Measurements from ENCODE around the gene GZMB. TPM values are rescaled to one million over a fixed set of nuclear protein-coding genes. Genes with fewer than 3 reads are reported as not detected.

GZMB gene
- total and polyA plus RNA-seq, 2 donors (not counting 3 experiments of a cell fraction or from before 2014, with no cell fraction given): not detected

DNA sequence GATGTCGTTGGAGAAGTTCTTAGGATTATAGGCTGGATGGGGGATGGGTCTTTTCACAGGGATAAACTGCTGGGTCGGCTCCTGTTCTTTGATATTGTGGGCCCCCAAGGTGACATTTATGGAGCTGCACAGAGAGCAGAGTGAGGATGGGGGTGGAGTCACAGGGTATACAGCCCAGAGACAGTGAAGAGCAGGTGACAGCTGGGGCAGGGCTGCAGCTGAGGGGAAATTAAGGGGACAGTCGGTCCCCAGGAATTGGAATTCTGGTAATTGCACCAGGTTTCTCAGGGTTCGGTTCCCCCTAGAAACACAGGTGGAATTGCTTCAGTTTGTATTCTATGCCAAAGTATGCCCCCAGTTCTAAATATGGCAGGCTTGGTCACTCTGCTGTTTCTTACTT, 1.7 kb downstream of the GZMB start:
- no peaks in the 10 kb centered on the region for H3K27me3 ChIP-seq (ENCODE audit: control insufficient read depth in 2 of 2, insufficient read depth in 2 of 2, low read length in 2 of 2)
- H4K20me1 ChIP-seq (replicated peaks; ENCODE audit: control insufficient read depth, extremely low read depth, insufficient read depth, low read length): no peaks in the 10 kb centered on the region
- dilution Hi-C loops (cut with MboI; ENCODE audit: extremely low pct_ligation_motif_present, low sequenced_read_pairs): no loop called here
- no peaks in the 10 kb centered on the region for H3K36me3 ChIP-seq (ENCODE audit: control insufficient read depth in 2 of 2, extremely low read depth in 1 of 2, insufficient read depth in 2 of 2, low read length in 2 of 2)
- H3K9ac ChIP-seq (replicated peaks; ENCODE audit: extremely low read depth, insufficient read depth, low read length): no peak overlapping the region
- no peak overlapping the region for H3K4me3 ChIP-seq (replicated peaks in 1 of 3; ENCODE audit: insufficient read depth in 1 of 3, low read depth in 1 of 3, low read length in 3 of 3)
- ChIA-PET POLR2A (no interaction called here), CTCF (no interaction called here)
- no TSS peak for BruUV-seq (replicated peaks)
- no peaks in the 10 kb centered on the region for H3K79me2 ChIP-seq (ENCODE audit: control insufficient read depth, insufficient read depth, low read length)
- no peak overlapping the region for H2AFZ ChIP-seq (ENCODE audit: low read depth, low read length)
- no peaks in the 10 kb centered on the region for H3K9me3 ChIP-seq (replicated peaks; ENCODE audit: control insufficient read depth, insufficient read depth, low read length)
- no peak overlapping the region for H3K27ac ChIP-seq (ENCODE audit: insufficient read depth, low read depth, low read length)
- intact Hi-C loops (cut with micrococcal nuclease): no loop called here
- no peak for TF ChIP-seq EZH2 (IDR thresholded peaks at IDR 0.05; ENCODE audit: borderline replicate concordance, low read depth, low read length, severe bottlenecking)
- H3K9me1 ChIP-seq (replicated peaks; ENCODE audit: control insufficient read depth, extremely low read depth, insufficient read depth, low read length): no peaks in the 10 kb centered on the region
- H3K4me1 ChIP-seq (ENCODE audit: control insufficient read depth, extremely low read depth, insufficient read depth, low read length): no peaks in the 10 kb centered on the region
- FAIRE-seq: no peak
- H3K4me2 ChIP-seq (ENCODE audit: insufficient read depth, low read length): no peak overlapping the region
- no peak for DNase-seq (ENCODE audit: low read depth, low spot score)

DNA sequence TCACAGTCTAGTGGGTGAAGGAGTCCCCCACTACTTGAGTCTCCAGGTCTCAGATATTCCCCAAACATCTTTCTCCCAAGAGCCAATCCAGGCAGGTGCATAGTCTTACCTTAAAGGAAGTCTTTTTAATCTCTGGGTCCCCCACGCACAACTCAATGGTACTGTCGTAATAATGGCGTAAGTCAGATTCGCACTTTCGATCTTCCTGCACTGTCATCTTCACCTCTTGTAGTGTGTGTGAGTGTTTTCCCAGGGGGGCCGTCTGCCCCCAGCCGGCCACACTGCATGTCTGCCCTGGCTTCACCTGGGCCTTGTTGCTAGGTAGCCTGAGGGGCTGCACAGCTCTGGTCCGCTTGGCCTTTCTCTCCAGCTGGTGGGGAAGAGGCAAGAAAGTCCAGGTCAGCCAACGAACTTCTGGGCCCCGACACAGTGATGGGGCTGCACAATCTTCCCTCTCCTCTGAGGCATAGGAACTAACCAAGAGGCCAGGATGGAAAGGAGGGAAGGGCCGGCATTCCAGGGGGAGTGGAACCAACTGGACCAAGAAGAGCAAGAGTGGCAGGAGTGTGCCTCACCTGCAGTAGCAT, 2.1 kb downstream of the GZMB start:
- TF ChIP-seq POLR2A (IDR thresholded peaks at IDR 0.05; ENCODE audit: low read depth, low read length): no peak
- no peak for TF ChIP-seq FOS (IDR thresholded peaks at IDR 0.05; ENCODE audit: borderline replicate concordance, insufficient read depth, low read length)
- TF ChIP-seq, protein P1, sequence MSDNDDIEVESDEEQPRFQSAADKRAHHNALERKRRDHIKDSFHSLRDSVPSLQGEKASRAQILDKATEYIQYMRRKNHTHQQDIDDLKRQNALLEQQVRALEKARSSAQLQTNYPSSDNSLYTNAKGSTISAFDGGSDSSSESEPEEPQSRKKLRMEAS (IDR thresholded peaks at IDR 0.05; ENCODE audit: insufficient read depth, insufficient read length): no peak
- TF ChIP-seq EZH2 (IDR thresholded peaks at IDR 0.05; ENCODE audit: borderline replicate concordance, low read depth, low read length, severe bottlenecking): no peak
- no peak for TF ChIP-seq MYC (IDR thresholded peaks at IDR 0.05; ENCODE audit: low read depth, low read length)
- no peak for TF ChIP-seq GATA2 (IDR thresholded peaks at IDR 0.05; ENCODE audit: insufficient read depth, insufficient read length, low read depth, low read length)
- TF ChIP-seq JUN (IDR thresholded peaks at IDR 0.05; ENCODE audit: borderline replicate concordance, insufficient read depth, insufficient read length, low read depth): no peak
- TF ChIP-seq POLR2AphosphoS5 (IDR thresholded peaks at IDR 0.05; ENCODE audit: insufficient read depth, low read depth, low read length): no peak
- no peaks in the 10 kb centered on the region for H3K36me3 ChIP-seq (ENCODE audit: control insufficient read depth in 2 of 2, extremely low read depth in 1 of 2, insufficient read depth in 2 of 2, low read length in 2 of 2)
- H3K4me2 ChIP-seq (ENCODE audit: insufficient read depth, low read length): no peak overlapping the region
- no peaks in the 10 kb centered on the region for H3K9me3 ChIP-seq (replicated peaks; ENCODE audit: control insufficient read depth, insufficient read depth, low read length)
- dilution Hi-C loops (cut with MboI; ENCODE audit: extremely low pct_ligation_motif_present, low sequenced_read_pairs) (no loop called here), intact Hi-C loops (cut with micrococcal nuclease) (no loop called here)
- no peaks in the 10 kb centered on the region for H3K4me1 ChIP-seq (ENCODE audit: control insufficient read depth, extremely low read depth, insufficient read depth, low read length)
- H2AFZ ChIP-seq (ENCODE audit: low read depth, low read length): no peak overlapping the region
- H3K4me3 ChIP-seq (replicated peaks in 1 of 3; ENCODE audit: insufficient read depth in 1 of 3, low read depth in 1 of 3, low read length in 3 of 3): no peak overlapping the region
- no TSS peak for BruUV-seq (replicated peaks)
- CTCF ChIA-PET: no interaction called here
- DNase-seq (ENCODE audit: low read depth, low spot score) (no peak), FAIRE-seq (no peak)
- POLR2A ChIA-PET: no interaction called here
- no peaks in the 10 kb centered on the region for H3K9me1 ChIP-seq (replicated peaks; ENCODE audit: control insufficient read depth, extremely low read depth, insufficient read depth, low read length)
- H4K20me1 ChIP-seq (replicated peaks; ENCODE audit: control insufficient read depth, extremely low read depth, insufficient read depth, low read length): no peaks in the 10 kb centered on the region
- no peak overlapping the region for H3K9ac ChIP-seq (replicated peaks; ENCODE audit: extremely low read depth, insufficient read depth, low read length)
- no peaks in the 10 kb centered on the region for H3K27me3 ChIP-seq (ENCODE audit: control insufficient read depth in 2 of 2, insufficient read depth in 2 of 2, low read length in 2 of 2)
- H3K27ac ChIP-seq (ENCODE audit: insufficient read depth, low read depth, low read length): no peak overlapping the region
- no peaks in the 10 kb centered on the region for H3K79me2 ChIP-seq (ENCODE audit: control insufficient read depth, insufficient read depth, low read length)
